GM19395 (cell line): ENCODE measurements around the gene ABHD2.

Experiments used
- ATAC-seq: cut with Tn5 transposase; IDR thresholded peaks from one replicate; pipeline ENCODE4 v1.9.1; 2021; ENCODE audit warnings: mild to moderate bottlenecking, moderate library complexity; ENCODE audit not compliant: unreplicated experiment

ABHD2 gene

DNA sequence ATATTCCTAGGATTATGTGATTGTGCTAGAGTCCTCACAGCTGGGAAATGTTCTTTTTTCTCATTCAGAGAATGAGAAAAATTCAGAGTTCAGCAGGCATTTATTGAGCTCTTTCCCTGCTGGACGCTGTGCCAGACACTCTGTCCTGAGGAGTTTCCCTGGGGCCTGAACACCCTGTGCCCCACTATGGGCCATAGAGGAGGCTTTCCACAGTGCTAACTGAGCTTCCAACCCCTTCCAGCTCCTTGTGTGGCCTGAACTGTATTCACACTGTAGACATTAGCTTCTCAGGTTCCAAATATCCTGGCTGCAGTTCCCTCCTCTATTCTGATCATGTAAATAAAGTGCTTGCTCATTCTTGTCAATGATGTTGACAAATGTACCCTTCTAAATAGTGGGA, 10.0 kb downstream of the ABHD2 start:
- ATAC-seq: no peak

DNA sequence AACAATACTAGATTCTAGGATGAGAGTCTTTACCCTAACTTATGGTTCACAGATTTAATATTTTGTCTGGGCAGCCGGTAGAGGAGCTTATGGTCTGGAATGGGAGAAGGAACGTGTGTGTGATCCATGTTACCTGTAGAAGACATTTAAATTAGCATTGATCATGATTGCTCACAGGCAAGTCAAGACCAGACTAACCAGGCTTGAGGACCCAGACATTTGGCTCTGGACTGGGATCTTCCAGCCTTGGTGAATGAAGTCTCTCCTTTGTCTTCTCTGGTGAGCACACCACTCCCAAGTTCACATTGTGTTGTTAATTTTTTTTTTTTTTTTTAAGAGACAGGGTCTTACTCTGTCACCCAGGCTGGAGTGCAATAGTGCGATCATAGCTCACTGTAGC, 11.7 kb downstream of the ABHD2 start:
- no peak for ATAC-seq

DNA sequence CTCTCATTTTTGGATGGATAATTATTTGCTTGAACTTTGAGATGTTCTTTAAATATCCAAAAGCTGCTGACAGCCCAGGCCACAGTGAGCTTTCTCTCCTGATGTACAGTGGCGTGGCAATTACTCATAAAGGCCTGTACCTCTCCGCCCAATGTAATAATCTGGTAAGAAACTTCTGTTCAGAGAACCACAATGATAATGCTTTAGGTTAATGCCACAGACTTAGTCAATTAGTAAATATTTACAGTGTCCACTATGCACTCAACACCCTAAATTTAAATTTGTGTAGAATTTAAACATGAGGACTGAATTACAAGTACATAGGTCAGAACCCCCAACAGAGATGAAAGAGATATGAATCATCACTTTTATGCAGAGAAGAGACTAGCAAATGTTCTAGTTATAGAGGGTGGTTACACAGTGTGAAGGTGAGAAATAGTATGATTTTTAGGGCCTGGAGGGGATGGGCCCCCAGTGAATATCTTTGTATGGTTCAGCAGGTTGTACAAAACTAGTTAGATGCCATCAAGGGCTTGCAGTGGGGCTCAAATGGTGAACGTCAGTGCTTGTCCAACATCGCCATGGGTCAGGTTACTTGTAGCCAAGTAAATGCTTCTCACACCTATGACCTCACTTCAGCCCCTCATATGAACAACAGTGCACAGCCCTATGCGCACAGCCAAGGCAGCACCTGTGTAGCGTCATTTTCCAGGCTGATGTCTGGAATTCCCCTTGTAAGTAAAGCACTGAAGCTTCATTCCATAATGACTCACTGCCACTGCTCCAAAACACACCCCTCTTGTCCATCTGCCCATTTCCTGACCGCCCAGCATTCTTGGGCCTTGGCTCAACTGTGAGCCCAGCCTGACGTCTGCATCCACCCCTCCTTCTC, 13.3 kb downstream of the ABHD2 start:
- no peak for ATAC-seq

DNA sequence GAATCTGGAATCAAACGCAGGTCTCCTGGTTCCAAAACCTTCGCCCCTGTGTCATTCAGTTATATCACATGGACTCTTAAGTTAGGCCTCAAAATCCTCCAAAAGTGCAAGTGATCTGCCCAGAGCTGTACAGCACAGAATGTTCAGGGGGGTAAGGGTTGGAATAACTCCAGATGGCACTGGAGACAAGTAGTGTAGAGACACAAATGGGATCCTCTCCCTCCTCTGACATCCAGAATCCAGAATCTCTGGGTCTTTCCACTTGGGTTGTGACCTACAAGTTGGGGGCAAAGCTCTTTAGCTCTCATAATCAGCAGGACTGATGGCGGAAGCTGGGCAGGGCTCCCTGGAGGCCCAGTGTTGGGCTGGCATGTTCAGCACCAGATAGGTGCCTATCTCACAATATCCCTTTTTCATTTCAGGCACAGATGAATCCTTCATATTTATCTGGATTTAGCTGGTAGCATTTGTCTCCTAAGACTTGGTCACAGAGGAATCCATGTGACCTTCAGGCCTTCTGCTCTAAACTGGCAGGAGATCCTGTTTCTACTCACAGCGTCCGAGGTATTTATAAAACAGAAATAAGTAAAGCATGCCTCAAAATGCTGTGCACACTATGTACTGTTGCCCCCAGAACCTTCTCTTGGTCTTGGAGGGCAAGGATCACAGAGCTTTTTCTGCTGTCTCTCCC, 15.4 kb downstream of the ABHD2 start:
- no peak for ATAC-seq

DNA sequence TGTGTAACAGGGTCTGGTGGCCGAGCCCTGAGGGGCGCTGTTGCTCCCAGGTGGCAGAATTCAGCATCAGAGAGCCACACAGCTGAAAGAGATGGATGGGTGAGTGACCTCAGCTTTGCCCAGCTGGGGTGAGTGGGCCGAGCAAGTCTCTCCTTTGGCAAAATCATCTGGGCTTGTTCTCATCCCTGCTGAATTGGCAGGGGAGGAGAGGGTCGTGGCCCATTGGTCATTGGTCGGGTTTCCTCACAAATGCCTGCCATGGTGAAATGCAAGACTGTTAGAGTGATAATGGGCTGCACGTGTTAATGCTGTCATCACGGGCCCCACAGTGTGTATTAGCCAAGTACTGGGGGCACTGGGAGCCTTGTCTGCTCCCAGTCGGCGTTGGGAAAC, 15.9 kb downstream of the ABHD2 start:
- ATAC-seq: no peak

DNA sequence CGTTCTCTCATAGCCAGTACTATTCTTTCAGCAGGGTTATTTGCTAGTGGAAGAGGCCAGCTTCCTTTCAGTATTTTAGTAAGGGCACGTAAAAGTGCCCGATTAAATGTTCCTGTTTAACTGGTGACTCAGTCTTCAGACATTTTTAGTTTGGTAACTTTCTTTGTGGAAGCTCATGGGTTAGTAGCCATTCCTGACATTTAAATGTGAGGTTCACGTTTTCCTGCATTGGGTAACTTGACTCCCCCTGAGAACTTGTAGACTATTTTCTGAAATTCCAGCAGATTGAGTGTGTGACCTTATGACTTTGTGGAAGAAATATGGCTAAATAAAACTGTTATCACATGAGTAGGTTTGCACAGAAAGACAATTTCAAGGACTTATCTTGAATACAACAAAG, 16.9 kb downstream of the ABHD2 start:
- no peak for ATAC-seq

DNA sequence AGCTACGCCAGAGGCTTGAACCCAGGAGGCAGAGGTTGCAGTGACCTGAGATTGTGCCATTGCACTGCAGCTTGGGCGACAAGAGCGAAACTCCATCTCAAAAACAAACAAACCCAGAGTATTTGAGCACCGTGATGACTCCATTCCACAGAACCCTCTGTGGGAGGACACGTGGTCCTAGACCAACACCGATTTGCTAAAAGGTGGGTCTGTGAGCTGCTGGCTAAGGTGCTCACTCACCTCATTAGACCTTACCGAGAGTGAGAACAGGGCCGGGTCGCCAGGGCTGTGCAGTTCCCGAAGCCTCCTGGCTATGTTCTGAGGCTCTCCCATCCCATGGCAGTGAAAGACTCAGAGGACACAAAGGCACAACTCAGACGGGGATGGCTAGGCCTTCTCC, 17.9 kb downstream of the ABHD2 start:
- ATAC-seq: no peak

DNA sequence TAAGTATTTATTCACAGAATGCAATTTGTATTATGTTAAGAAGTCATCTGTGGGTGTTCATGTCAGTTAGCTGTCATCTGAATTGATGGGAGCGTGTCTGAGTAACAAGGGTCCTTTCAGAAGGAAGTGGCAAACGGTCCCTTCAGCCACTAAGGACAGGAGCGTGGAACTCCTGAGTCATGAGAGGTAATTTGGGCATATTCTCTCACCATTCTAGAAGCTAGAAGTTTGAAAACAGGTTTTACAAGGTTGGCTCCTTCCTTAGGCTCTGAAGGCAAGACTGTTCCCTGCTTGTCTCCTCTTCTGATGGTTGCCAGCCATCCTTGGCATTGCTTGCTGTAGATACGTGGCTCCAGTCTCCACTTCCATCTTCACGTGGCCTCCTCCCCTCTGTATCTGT, 19.7 kb downstream of the ABHD2 start:
- ATAC-seq: no peak

DNA sequence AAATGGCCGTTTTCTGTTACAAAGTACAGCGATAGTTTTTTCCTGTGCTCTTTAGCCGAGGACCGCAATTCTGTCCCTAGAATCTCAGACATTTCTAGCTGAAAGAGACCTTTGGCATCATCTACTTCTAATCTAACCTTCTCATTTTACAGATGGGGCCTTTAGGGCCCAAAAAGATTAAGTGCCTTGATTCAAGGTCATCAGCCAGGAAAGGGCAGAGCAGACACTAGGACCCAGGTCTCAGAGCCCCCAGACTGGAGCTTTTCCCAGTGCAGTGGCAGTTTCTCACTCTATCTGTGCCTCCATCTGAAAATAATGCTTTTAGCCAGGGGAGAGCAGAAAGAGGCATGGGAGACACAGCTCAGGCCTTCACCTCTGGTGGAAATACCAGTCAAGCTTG, 20.6 kb downstream of the ABHD2 start:
- no peak for ATAC-seq

DNA sequence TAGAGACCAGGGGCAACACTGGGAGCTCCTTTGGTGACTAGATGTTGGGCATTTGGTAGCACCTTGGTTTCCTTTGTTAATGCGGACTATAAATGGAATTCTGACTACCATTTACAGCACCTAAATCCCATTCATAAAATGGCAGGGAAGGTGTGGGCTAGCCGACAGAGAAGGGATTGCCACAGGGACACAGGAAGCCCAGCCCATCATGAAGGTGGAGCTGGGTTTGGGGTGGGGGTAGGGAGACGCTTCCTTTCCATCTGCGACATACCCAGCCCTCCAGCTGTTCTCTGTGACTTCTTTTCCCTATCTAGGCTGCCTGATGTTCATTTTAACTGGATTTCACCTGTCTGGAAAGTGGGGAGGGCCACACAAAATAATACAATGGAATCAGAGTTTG, 21.0 kb downstream of the ABHD2 start:
- ATAC-seq: no peak

DNA sequence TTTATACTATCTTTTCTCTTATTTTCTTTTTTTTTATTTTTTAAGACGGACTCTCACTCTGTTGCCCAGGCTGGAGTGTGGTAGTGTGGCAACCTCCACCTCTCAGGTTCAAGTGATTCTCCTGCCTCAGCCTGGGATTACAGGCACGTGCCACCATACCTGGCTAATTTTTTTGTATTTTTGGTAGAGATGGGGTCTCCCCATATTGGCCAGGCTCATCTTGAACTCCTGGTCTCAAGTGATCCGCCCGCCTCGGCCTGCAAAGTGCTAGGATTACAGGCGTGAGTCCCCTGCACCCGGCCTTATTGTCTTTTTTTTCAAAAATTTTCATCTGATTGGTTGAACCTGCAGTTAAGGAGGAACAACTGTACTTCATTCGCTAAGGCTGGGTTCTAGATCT, 21.8 kb downstream of the ABHD2 start:
- no peak for ATAC-seq

DNA sequence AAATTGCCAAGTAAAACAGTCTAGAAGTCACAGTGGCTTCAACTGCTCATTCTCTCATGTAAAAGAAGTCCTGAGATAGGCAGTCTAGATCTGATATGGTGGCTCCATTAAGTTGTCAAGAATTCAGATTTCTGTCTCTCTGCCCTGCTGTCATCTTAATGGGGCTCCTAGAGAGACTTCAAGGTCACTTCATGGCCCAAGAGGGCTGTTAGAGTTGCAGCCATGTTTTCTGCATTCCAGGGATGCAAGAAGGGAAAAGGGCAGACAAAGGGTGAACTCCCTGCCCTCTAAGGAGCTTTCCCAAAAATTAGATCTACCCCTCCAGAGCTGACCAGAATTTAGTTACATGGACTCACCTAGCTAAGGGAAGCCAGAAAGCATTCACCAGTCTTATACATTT, 23.1 kb downstream of the ABHD2 start:
- no peak for ATAC-seq

DNA sequence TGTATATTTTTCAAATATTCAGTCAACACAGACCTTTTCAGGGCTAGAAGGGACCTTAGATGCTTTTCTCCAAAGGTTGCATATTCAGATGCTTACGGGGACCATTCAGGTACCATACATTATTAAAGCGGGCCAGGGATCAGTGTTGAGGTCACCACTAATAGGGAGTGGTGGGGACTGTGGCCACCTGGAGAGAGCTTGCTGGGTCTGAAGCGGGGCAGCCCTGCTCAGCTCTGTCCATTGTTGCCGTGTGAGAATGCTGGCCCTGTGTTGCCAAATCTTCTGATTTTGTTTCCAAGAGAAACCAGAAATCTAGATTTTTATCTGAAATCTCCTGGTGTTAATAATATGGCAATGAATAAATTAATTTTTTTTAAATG, 23.7 kb downstream of the ABHD2 start:
- peak; percentile 9 for ATAC-seq

DNA sequence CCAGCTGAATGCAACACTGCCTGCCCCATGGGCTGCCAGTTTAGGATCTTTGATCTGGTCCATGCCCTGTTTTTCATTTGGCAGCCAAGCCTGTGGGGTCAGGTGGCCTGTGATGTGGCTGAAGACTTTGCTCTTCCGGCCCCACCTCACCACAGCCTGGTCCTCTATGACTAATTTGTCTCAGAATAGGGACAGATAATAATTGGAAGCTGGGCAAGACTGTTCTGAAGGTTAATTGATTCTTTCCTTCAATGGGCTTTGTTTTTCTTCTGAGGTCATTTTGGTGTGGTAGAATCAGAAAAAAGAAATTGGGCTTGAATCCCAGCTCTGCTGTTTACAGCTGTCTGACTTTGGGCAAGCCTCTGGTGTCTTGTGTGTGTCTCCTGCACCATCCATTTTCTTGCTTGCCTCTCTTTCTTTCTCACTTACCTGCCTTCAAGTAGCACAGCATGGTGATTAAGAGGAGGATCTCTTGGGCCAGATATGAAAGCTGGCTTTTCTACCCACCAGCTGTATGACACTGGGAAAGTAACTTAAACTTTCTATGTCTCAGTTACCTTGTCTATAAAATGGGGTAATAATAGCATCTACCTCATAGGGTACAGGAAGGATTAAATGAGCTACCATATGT, 24.2 kb downstream of the ABHD2 start:
- ATAC-seq: peak; percentile 96

DNA sequence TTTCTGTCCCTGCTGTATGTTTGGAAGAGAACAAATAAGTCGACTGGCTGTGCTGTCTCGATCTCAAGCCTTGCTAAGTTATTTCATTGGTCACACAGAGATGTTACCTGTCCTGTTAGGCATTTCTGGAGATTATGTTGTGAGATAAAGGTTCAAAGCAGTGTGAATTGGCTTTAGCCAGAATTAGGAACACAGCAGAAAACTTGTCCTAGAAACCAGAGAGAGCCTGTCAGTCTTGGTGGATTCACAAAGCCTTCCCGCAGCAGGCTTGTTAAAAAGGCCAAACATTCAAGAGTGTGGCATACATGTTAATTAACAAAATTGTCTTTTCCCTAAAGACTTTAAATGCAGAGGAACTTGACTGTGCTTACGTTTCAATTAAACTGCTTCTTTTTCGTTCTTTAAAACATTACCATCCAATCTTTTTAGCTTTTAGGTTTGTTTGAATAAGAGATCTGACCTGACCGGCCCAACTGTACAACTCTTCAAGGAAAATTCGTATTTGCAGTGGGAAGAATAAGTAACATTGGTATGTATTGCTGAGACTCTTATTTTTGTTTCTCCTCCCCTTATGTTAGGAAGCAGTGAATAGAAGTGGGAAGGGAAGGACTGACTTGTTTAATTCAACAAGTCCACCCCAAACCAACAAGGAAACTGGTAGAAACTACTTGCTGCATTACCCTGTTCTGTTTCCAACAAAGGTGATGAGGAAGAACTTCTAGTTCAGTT, 25.2 kb downstream of the ABHD2 start:
- no peak for ATAC-seq

DNA sequence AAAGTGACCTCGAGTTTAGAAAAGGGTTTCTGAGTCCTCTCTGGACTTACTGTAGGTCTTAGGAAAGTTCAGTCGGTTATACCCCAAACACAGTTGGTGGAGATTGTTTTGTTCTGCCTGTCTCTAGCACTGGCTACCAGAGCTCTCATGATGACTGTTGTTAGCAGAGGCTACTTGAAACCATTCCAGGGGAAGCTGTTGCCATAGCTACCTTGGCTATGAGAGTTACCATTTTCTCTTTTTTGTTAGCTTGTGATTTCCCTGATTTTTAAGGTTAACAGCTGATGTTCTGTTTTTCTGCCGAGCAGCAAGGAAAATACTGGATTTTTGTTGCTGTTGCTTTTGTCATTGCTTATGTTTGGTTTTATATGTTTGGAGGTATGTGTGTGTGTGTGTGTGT, 26.7 kb downstream of the ABHD2 start:
- ATAC-seq: no peak

DNA sequence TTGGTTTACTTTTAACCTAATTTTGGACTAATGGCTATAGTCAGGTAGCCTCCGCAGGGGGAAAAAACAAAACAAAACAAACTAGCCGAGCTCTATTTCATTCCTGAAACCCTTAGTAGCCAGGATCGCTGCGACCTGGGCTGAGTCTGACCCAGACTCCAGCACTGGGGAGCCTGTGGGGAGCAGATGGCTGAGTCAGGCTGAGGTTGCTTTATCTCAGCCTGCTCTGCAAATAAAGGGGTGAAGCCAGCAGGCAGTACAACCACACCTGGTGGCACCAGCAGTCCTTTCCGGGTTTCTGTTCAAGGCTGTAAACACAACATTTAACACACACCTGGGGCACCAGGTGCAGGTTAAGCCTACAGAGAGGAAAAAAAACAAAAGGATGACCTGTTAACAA, 27.3 kb downstream of the ABHD2 start:
- no peak for ATAC-seq

DNA sequence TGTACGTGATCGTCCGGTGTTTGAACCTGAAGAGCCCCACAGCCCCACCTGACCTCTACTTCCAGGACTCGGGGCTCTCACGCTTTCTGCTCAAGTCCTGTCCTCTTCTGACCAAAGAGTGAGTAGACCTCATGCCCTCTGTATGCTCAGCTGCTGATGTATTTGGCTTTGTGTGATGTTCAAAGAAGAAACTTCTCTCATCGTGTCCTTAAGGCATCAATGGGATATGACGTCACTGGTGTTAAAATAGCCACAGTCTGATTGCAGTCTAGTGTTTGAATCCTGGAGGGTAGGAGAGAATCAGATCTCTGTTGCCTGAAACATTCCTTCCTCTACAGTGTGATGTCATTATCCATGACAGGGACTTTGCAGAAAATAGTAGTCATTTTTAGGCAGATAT, 28.1 kb downstream of the ABHD2 start:
- ATAC-seq: no peak

DNA sequence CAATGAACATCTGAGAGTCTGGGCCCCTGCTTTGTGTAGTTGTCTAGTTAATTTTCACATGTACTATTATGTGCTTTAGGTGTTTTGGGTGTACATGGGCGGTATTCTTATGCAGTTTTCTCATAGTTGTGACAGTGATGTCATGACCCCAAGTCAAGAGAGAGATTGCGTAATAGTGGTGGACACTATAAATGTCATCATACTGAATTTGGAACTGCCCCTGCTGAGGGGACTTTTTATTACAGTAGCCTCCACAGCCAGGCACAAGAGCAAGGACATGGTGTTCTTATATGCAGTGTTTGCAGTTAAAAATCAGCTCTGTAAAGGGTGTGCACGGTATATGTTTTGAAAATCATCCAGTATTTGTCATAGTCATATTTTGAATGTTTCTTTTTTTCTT, 29.5 kb downstream of the ABHD2 start:
- ATAC-seq: no peak

DNA sequence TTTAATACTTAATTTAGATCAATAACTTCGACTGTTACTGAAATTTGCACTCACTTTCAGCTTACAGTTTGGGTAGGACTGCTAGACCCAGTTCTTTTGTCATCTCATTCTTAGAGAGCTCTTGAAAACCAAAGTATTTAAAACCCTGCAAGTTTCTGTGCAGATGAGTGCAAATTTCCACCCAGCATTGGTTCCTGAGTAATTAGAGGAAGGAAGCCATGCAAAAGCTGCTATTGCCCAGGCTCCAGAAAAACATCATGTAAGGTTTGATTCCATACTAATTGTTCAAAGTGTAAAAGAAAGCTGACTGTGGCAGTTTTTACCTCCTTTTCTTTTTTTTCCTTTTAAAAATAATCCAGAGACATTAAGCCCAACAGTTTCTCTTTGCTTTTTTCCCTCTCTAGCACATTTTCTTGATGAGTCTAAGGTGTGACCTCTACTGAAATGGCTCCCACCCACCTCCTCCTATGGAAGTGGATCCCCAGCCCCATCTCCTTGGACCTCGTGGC, 30.3 kb downstream of the ABHD2 start:
- no peak for ATAC-seq
